HG03139 (cell line): ENCODE data around the gene GHRL.
"Not testable (repeated sequence)": the region's sequence is repeated elsewhere in the genome, so short reads cannot be mapped to it uniquely, and the experiment has no call there.

Experiments used
- ATAC-seq: cut with Tn5 transposase; IDR thresholded peaks from one replicate; pipeline ENCODE4 v1.9.1; 2021; ENCODE audit not compliant: unreplicated experiment

Gene GHRL

DNA sequence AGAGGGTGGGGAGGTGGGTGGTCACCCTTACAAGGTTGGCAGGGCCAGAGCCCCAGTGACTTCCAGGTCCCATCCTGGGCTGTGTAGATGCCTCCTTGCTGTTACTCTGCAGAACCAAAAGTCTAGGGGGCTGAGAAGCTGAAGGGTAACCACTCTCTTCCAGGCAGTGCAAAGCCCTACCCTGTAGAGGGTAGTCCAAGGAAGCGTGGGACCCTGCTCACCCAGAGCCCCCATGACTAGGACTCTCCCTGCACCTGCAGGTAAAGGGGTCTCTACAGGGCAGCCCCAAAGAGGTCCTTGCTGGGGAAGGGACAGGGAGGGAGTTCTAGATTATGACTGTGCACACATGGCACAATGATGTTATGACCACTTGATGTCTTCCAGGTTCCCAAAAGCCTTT lies 14.2 kb downstream of the GHRL start:
- ATAC-seq = no peak

GRCh38 chr3:10277115-10277625 lies 15.6 kb downstream of the GHRL start:
- no peak for ATAC-seq

- ATAC-seq = no peak
Measured at GRCh38 chr3:10274601-10275000, 18.1 kb downstream of the GHRL start.

DNA sequence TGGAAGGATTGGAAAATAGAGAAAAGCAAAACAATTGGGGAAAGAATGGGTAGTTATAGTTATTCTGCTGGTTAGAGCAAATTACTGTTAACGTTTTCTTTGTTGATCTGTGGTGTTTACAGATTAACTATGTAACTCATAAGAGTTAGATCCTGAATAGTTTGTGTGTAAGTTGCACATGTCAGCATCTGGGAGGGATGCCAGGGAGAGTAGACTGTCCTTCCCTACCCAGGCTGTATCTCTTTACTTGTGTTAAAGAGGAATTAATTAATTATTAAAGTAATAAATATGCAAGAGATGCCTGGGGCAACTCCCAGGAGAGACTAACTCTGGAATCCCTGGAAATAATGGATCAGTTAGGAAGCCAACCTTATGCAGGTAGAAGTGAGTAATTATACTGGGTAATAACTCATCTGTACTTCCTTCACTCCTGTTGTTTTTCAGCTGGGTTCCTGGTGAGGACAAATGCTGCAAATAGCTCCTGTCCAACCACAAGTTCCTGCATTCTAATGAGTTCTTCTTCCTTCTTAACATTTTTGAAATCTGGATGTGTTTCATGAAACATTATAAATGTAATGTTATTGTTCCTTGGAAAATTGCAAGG lies 18.9 kb downstream of the GHRL start:
- no peak for ATAC-seq

GRCh38 chr3:10272977-10273376 lies 19.8 kb downstream of the GHRL start:
- ATAC-seq = no peak

- ATAC-seq = not testable (repeated sequence)
Measured at GRCh38 chr3:10272476-10272875, 20.3 kb downstream of the GHRL start.

- ATAC-seq = no peak
Measured at GRCh38 chr3:10269443-10269842, 23.3 kb downstream of the GHRL start.

- ATAC-seq = no peak
Measured at GRCh38 chr3:10268930-10269329, 23.8 kb downstream of the GHRL start.

DNA sequence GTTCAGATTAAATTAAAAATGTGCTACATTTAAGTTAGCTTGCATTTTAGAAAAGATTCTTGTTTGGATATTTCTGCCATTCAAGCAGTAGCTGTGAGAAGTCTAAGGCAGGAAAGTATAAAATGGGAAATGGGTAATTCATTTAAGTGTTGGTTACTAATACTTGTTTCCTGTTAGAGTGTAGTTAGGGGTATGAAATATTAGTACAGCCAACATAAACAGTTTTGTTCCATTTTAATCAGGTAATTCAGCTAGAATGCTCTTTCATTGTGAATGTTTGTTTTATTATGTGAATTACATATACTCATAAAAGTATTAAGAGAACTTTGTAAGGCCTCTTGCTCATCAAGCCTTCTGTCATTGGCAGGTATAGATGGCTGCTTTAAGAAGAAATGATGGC lies 24.6 kb downstream of the GHRL start:
- no peak for ATAC-seq

- ATAC-seq = not testable (repeated sequence)
Measured at GRCh38 chr3:10266936-10267335, 25.8 kb downstream of the GHRL start.

GRCh38 chr3:10265833-10266232 lies 26.9 kb downstream of the GHRL start:
- ATAC-seq = no peak

GRCh38 chr3:10263646-10264363 lies 28.9 kb downstream of the GHRL start:
- ATAC-seq = no peak

- no peak for ATAC-seq
Measured at GRCh38 chr3:10262027-10262426, 30.7 kb downstream of the GHRL start.

- no peak for ATAC-seq
Measured at GRCh38 chr3:10260211-10260701, 32.5 kb downstream of the GHRL start.

DNA sequence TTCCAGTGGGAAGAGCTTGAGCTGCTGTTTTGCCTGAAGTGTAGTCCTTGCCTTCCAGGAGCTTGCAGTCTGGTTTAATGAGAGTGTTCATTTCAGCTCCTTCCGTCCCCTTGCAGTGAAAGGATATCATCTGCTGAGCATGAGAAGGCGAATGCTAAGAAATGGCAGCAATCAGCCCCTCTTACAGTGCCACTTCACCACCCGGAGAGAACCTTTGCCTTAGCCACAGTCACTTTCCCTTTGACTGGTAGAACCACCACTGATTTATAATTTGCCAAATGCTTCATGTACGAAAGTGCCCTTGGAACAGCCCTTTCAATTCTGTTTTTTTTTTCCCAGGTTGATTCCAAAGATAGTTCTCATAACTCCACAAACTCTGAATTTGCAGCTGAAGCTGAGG lies 32.9 kb downstream of the GHRL start:
- ATAC-seq = no peak

- no peak for ATAC-seq
Measured at GRCh38 chr3:10259036-10259435, 33.7 kb downstream of the GHRL start.

DNA sequence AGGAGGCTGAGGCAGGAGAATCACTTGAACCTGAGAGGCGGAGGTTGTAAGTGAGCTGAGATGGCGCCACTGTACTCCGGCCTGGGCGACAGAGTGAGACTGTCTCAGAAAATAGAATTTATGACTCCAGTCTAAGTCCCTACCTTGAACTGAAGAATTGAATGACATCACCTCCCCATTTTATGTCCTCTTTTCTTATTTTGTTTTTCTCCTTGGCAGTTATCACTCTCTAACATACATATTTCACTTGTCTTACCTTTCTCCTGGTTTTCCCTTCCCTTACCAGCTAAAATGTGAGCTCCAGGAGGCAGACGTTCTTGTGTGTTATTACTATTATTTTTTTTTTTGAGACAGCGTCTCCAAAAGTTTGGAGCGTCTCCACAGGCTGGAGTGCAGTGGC lies 36.9 kb downstream of the GHRL start:
- no peak for ATAC-seq

DNA sequence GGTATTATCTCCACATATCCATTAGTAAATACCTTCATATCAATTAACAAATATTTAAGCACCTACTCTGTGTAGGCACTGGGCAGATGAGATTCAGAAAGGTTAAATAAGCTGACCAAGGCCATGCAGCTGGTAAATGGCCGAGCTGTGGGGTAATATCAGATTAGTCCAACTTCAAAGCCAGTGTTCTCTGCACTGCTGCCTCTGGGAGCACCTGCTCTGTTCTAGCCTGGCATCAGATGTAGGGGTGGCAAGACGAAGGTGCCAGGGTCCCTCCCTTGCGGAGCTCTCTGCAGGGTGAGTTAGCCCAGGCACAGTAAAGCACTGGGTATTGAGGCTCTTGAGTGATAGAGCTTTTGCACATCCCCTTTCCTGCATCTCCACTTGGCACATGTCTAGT lies 39.0 kb downstream of the GHRL start:
- ATAC-seq = no peak

DNA sequence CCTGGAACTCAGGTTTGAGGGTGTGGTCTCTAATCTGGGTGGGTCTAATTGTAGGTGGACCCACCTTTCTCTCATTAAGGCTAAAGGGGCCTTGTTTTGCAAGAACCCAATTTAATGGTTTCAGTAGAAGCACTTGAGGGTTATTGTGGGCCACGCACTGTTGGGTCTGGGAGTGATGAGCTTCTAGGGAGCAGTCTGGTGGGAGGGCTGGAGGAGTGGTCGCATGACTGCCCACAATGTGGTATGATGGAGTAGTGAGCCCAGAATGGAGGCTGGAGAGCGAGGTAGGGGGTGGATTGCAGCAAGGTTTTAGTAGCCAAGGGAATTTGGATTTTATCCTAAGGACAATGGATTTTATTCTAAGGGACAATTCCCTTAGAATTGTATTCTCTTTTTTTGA lies 41.7 kb downstream of the GHRL start:
- ATAC-seq = no peak

DNA sequence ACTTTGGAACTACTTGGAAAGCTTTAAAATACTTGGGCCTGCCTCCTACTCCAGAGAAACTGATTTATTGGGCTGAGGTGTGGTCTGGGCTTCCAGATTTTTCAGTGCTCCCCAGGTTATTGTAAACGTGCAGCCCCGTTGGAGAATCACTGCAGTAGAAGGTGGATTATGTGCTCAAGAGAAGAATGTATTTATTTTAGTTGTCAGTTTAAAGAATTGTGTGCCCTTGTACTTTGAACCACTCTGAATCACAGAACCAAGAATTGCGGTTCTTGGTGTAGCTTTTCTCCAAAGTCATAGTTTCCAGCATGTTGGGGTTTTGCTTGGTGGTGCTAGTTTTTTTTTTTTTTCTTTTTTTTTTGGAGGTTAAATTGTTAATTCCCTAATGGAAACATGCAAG lies 42.9 kb downstream of the GHRL start:
- ATAC-seq = no peak

DNA sequence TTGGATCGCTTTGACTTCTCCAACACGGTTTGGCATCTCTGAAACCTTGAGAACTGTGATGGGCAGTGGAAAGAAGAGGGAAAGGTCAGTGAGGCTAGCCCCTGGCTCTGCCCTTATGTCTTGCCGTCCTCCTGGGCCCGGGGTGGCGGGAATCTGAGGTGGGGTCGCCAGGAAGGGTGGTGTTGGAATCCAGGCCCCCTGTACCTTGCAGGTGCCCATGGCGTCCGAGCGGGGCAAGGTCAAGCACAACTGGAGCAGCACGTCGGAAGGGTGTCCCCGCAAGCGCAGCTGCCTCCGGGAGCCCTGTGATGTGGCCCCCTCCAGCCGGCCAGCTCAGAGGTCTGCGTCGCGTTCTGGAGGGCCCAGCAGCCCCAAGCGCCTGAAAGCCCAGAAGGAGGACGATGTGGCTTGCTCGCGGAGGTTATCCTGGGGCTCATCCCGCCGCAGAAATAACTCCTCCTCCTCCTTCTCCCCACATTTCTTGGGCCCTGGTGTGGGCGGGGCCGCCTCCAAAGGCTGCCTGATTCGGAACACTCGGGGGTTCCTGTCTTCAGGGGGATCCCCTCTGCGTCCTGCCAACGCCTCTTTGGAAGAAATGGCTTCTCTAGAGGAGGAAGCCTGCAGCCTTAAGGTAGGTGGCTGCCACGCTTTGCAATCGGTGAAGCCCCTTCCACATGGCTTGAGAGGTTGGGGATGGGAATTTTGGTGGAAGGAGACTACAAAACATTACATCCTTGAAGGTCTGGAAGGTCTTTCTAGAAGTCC lies 43.6 kb downstream of the GHRL start:
- no peak for ATAC-seq
